GM19397 (cell line): Measurements from ENCODE around the gene OAS2.
"Not testable (repeated sequence)": the region's sequence is repeated elsewhere in the genome, so short reads cannot be mapped to it uniquely, and the experiment has no call there.

ENCODE experiments used
- ATAC-seq: cut with Tn5 transposase; IDR thresholded peaks from one replicate; pipeline ENCODE4 v1.9.1; 2021; ENCODE audit warnings: mild to moderate bottlenecking, moderate library complexity; ENCODE audit not compliant: unreplicated experiment

The OAS2 gene

DNA sequence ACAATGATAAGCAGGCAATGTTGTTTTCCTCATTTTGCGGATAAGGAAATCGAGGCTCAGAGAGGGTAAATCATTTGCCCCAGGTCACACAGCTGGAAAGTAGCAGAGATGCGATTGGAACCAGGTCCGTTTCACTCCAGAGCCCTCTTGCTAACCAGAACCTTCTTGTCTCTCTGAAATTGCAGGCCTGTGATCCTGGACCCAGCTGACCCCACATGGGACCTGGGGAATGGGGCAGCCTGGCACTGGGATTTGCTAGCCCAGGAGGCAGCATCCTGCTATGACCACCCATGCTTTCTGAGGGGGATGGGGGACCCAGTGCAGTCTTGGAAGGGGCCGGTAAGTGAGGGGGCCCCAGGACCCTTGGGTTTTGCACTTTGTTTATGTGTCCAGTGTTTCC is 30.6 kb upstream of the OAS2 start:
- no peak for ATAC-seq

- ATAC-seq, result no peak
Measured at GRCh38 chr12:112948806-112949205, 29.5 kb upstream of the OAS2 start.

DNA sequence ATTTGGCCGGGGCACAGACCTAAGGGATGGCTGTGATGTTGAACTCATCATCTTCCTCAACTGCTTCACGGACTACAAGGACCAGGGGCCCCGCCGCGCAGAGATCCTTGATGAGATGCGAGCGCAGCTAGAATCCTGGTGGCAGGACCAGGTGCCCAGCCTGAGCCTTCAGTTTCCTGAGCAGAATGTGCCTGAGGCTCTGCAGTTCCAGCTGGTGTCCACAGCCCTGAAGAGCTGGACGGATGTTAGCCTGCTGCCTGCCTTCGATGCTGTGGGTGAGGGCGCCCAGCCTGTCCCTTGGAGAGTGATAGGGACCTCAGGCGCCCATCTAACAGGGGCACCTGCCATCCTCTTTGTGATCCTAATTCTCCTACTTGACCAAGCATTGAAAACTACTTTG is 27.6 kb upstream of the OAS2 start:
- no peak for ATAC-seq

GRCh38 chr12:112957125-112957524 is 21.2 kb upstream of the OAS2 start:
- ATAC-seq, result not testable (repeated sequence)

GRCh38 chr12:112961074-112961473 is 17.2 kb upstream of the OAS2 start:
- no peak for ATAC-seq

DNA sequence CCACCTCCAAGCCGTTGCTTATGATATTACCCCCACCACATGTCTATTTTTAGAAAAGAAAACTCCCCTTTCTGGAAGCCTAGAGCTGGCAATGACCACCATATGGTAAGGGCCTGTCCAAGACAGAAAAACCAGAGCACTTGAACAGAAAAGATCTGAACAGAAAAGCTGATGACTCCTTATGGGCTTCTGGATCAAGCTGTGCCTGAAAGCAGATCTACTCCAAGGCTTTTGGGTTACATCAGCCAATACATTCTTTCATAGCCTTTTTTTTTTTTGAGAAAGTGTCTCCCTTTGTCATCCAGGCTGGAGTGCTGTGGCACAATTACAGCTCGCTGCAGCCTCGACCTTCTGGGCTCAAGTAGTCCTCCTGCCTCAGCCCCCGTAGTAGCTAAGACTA is 16.8 kb upstream of the OAS2 start:
- ATAC-seq, result no peak

GRCh38 chr12:112962561-112962960 is 15.8 kb upstream of the OAS2 start:
- no peak for ATAC-seq

DNA sequence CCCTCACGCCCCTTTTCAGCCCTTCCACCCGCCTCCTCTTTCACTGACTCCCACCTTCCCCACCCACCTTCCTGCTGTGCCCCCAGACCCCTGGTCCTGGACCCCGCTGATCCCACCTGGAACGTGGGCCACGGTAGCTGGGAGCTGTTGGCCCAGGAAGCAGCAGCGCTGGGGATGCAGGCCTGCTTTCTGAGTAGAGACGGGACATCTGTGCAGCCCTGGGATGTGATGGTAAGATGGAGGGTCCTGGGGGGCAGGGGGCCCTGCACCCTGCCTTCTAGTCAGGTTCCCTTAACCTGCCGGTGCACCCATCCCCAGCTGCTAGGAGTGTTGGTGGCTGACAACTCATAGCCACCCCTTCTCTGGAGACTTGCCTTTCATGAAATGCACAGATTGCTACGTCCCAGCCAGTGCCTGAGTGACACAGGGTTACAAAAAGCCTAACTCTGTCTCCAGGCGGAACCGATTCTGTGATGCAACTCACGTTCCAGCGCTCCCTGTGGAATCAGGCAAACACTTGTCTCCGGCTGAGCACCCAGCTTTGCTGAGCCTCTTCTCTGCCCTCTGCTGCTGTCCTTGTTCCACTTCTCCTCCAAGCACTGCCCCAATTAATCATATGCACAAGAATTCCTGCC is 15.0 kb upstream of the OAS2 start:
- no peak for ATAC-seq

GRCh38 chr12:112964067-112964670 is 14.2 kb upstream of the OAS2 start:
- no peak for ATAC-seq

DNA sequence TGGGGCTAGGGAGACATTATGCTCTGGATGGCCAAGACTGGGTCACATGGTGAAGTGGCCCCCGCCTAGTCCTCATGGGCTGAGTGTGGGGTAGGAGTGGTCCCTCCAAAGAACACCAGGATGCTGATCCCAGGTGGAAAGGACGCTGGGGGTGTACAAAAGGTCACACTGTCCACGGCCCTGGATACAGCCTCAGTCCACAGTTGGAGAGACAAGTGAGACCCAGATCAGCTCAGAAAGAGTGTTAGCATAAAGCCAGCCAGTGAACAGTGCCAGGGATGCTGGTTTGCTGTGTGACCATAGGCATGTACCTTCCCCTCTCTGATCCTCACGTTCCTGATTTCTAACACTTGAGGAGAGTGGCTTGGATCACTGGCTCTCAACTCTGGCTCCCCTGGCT is 13.4 kb upstream of the OAS2 start:
- ATAC-seq, result no peak

- no peak for ATAC-seq
Measured at GRCh38 chr12:112965643-112966042, 12.7 kb upstream of the OAS2 start.

DNA sequence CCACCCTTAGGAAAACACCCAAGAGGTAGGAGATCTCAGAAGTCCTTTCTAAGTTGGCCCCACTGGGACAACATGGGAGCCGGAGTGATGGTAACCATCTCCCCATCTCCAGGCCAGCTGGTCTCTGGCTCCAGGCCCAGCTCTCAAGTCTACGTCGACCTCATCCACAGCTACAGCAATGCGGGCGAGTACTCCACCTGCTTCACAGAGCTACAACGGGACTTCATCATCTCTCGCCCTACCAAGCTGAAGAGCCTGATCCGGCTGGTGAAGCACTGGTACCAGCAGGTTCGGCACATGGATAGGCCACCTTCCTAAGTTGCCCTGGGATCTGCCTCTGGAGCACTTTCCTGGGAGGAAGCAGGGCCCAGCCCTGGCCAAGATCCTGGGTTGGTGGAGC is 11.0 kb upstream of the OAS2 start:
- ATAC-seq, result no peak

DNA sequence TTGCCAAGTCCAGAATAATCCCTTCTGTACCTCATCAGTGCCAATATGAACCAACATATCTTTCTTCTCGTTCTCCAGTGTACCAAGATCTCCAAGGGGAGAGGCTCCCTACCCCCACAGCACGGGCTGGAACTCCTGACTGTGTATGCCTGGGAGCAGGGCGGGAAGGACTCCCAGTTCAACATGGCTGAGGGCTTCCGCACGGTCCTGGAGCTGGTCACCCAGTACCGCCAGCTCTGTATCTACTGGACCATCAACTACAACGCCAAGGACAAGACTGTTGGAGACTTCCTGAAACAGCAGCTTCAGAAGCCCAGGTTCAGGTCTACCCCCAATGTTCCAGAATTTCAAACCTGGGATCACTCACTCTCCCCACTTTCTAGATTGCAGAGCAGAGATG is 10.5 kb upstream of the OAS2 start:
- no peak for ATAC-seq

GRCh38 chr12:112969547-112970306 is 8.6 kb upstream of the OAS2 start:
- no peak for ATAC-seq

DNA sequence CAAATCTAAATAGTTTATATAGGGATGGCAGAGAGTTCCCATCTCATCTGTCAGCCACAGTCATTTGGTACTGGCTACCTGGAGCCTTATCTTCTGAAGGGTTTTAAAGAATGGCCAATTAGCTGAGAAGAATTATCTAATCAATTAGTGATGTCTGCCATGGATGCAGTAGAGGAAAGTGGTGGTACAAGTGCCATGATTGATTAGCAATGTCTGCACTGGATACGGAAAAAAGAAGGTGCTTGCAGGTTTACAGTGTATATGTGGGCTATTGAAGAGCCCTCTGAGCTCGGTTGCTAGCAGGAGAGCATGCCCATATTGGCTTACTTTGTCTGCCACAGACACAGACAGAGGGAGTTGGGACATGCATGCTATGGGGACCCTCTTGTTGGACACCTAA is 7.9 kb upstream of the OAS2 start:
- ATAC-seq, result no peak

GRCh38 chr12:112971248-112971647 is 7.1 kb upstream of the OAS2 start:
- ATAC-seq, result no peak

DNA sequence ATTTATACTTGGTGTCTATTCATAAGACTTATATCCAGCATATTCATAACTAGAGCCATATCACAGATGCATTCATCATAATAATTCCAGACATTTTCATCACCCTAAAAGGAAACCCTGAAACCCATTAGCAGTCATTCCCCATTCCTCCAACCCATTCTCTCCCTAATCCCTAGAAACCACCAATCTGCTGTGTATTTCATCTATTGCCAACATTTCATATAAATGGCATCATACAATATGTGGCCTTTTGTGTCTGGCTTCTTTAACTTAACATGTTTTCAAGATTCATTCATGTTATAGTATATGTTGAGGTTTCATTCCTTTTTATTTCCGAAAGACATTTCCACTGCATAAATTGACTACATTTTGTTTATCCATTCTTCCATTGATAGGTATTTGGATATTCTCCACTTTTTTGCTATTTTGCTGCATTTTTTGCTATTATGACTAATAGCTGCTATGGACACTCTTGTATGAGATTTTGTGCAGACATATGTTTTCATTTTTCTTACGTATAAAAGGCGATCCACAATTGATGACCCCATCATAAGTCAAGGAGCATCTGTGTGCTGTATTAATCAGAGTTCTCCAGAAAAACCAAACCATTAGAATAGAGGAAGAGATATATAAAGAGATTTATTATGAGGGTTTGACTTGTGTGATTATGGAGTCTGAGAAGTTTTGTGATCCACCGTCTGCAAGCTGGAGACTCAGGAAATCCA is 5.1 kb upstream of the OAS2 start:
- ATAC-seq, result no peak

- no peak for ATAC-seq
Measured at GRCh38 chr12:112973818-112974231, 4.5 kb upstream of the OAS2 start.

DNA sequence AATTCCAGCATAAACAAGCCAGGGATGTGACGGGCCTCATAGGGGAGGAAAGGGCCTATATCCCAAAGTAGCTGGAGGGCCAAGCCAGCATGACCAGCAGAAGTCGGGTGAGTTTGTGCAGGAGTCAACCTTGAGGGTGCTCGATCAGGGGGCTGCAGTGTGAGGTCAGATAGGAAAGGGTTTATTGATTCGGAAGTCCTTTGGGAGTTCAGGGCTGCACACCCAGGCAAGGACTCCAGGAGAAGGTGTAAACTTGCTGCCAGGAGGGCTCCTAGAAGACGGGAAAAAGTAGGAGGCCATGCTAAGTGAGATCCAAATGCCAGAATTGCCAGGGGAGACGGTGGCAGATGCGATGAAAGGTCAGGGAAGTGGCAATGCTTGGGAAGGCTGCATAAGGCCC is 3.4 kb upstream of the OAS2 start:
- ATAC-seq, result no peak

DNA sequence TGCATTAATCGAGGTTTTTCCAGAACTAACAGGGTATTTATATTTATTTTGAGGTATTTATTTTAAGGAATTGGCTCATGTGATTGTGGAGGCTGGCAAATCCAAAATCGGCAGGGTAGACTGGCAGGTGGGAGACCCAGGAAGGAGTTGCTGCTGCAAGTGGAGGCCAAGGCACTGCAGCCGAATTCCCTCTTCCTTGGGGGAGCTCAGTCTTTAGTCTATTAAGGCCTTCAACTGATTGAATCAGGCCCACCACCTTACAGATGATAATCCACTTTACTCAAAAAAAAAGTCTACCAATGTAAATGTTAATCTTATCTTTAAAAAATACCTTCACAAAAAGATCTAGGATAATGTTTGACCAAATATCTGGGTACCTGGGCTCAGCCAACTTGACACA is 1.2 kb upstream of the OAS2 start:
- no peak for ATAC-seq

- no peak for ATAC-seq
Measured at GRCh38 chr12:112977641-112978040, 678 bp upstream of the OAS2 start.
